Liver (tissue), 9 donors: ENCODE data around the gene IFNL2. TPM values are rescaled to one million over a fixed set of nuclear protein-coding genes. Genes with fewer than 3 reads are reported as not detected.

Source experiments
- DNase-seq: peaks from one replicate; pipeline ENCODE4 v3.0.0-alpha.2; 2017; ENCODE audit warnings: low spot score
- H3K27ac ChIP-seq, 2 donors: one replicate each; pipeline ENCODE4 v1.7.0; 2013; ENCODE audit warnings: inconsistent platforms in 2 of 2, low read length in 2 of 2, control low read depth in 1 of 2, low read depth in 1 of 2, mild to moderate bottlenecking in 1 of 2
- H3K27me3 ChIP-seq, 4 donors: one replicate each; pipeline versions ENCODE4 v1.6.1 to v1.7.0; 2013; ENCODE audit warnings: low read length in 3 of 4, inconsistent platforms in 1 of 4, mild to moderate bottlenecking in 1 of 4, moderate library complexity in 1 of 4; ENCODE audit not compliant: control insufficient read depth in 4 of 4, insufficient read depth in 4 of 4
- H3K36me3 ChIP-seq, 4 donors: one replicate each; pipeline versions ENCODE4 v1.6.1 to v1.7.0; 2013; ENCODE audit warnings: low read length in 3 of 4, mild to moderate bottlenecking in 3 of 4, low read depth in 1 of 4, moderate library complexity in 1 of 4; ENCODE audit not compliant: control insufficient read depth in 4 of 4, insufficient read depth in 3 of 4
- H3K4me1 ChIP-seq, 4 donors: one replicate each; pipeline versions ENCODE4 v1.6.1 to v1.7.0; 2013; ENCODE audit warnings: low read length in 3 of 4, mild to moderate bottlenecking in 3 of 4, moderate library complexity in 1 of 4; ENCODE audit not compliant: control insufficient read depth in 4 of 4, insufficient read depth in 4 of 4
- H3K4me3 ChIP-seq, 3 donors: one replicate each; pipeline versions ENCODE4 v1.6.1 to v1.7.0; 2013; ENCODE audit warnings: low read length in 3 of 3, control low read depth in 1 of 3, low read depth in 1 of 3, mild to moderate bottlenecking in 1 of 3
- H3K9ac ChIP-seq, 2 donors: one replicate each; pipeline ENCODE4 v1.7.0; 2013; ENCODE audit warnings: low read length in 2 of 2, mild to moderate bottlenecking in 2 of 2, moderate library complexity in 2 of 2, control low read depth in 1 of 2, low read depth in 1 of 2
- H3K9me3 ChIP-seq, 4 donors: one replicate each; pipeline versions ENCODE4 v1.6.1 to v1.7.0; 2013; ENCODE audit warnings: low read length in 3 of 4; ENCODE audit not compliant: control insufficient read depth in 4 of 4
- ATF3 ChIP-seq: IDR thresholded peaks from 2 replicates; pipeline ENCODE4 v1.6.1; 2016; ENCODE audit warnings: antibody characterized with exemption
- CTCF ChIP-seq: fragments of 150-350 bp; IDR thresholded peaks from 2 replicates; pipeline ENCODE4 v1.5.1; 2017; ENCODE audit warnings: improper control_type of control experiment, low read depth, low read length; ENCODE audit not compliant: missing input control
- EGR1 ChIP-seq, 2 donors: IDR thresholded peaks; 2 replicates each; pipeline ENCODE4 v1.6.1; 2016 to 2018; ENCODE audit warnings: antibody characterized with exemption in 2 of 2, low read depth in 2 of 2
- FOXA2 ChIP-seq: IDR thresholded peaks from 2 replicates; pipeline ENCODE4 v1.6.1; 2016; ENCODE audit warnings: antibody characterized with exemption
- HNF4A ChIP-seq, 2 donors: conservative IDR thresholded peaks; 2 replicates each; pipeline ENCODE4 v1.6.1; 2016; ENCODE audit warnings: antibody characterized with exemption in 2 of 2, mild to moderate bottlenecking in 2 of 2
- MAX ChIP-seq: IDR thresholded peaks from 2 replicates; pipeline ENCODE4 v1.6.1; 2016; ENCODE audit warnings: antibody characterized with exemption
- NR2F2 ChIP-seq: IDR thresholded peaks from 2 replicates; pipeline ENCODE4 v1.6.1; 2016; ENCODE audit warnings: antibody characterized with exemption
- RAD21 ChIP-seq, 2 donors: IDR thresholded peaks; 2 replicates each; pipeline ENCODE4 v1.6.1; 2016; ENCODE audit warnings: antibody characterized with exemption in 2 of 2, mild to moderate bottlenecking in 2 of 2
- REST ChIP-seq: IDR thresholded peaks from 2 replicates; pipeline ENCODE4 v1.6.1; 2016; ENCODE audit warnings: antibody characterized with exemption, mild to moderate bottlenecking
- RXRA ChIP-seq, 2 donors: IDR thresholded peaks; 2 replicates each; pipeline ENCODE4 v1.6.1; 2017 to 2018; ENCODE audit warnings: antibody characterized with exemption in 2 of 2, mild to moderate bottlenecking in 1 of 2
- SP1 ChIP-seq: IDR thresholded peaks from 2 replicates; pipeline ENCODE4 v1.6.1; 2018; ENCODE audit warnings: antibody characterized with exemption, mild to moderate bottlenecking
- TAF1 ChIP-seq: conservative IDR thresholded peaks from 2 replicates; pipeline ENCODE4 v1.6.1; 2016; ENCODE audit warnings: antibody characterized with exemption, mild to moderate bottlenecking
- YY1 ChIP-seq: IDR thresholded peaks from 2 replicates; pipeline ENCODE4 v1.6.1; 2016; ENCODE audit warnings: antibody characterized with exemption, mild to moderate bottlenecking
- ZBTB33 ChIP-seq: IDR thresholded peaks from 2 replicates; pipeline ENCODE4 v1.6.1; 2016; ENCODE audit warnings: antibody characterized with exemption
- WGBS: extraction: QIAGEN DNeasy Blood & Tissue Kit; methylation state at CpG from one replicate; pipeline ENCODE4 v1.1.7; 2013; 5-methylcytosine and 5-hydroxymethylcytosine counted together
- polyA plus RNA-seq, 2 donors: library from polyadenylated mRNA; stranded (reverse) in 1 of 2; unstranded in 1 of 2; fragments of 200-250 nt in 1 of 2; fragments of >200 nt in 1 of 2; fragmentation: Nextera tagmentation in 1 of 2; extraction: Ambion mirVana in 1 of 2; gene quantifications; one replicate each; pipeline versions ENCODE4 v1.2.1 to v1.2.3, GENCODE V29; 2013 to 2015
- total RNA-seq, 2 donors: library from RNA; depleted of rRNA; stranded (reverse); fragments of >200 nt; gene quantifications; one replicate each; pipeline ENCODE4 v1.2.3, GENCODE V29; 2014
- donor health status: healthy.
- donor health status: healthy.
- donor health status: healthy.
- donor health status: healthy.
- donor health status: healthy.

The IFNL2 gene
- total and polyA plus RNA-seq, 4 donors, result not detected

- H3K4me1 ChIP-seq, result no peaks in the 10 kb centered on the region
- H3K27ac ChIP-seq, result no peak overlapping the region
- TF ChIP-seq NR2F2 (no peak), RXRA (IDR thresholded peaks at IDR 0.05) (no peak), SP1 (no peak), TAF1 (no peak), CTCF (no peak), RAD21 (IDR thresholded peaks at IDR 0.05) (no peak), HNF4A (conservative IDR thresholded peaks at IDR 0.05) (no peak), YY1 (no peak), MAX (no peak), ZBTB33 (no peak), REST (no peak), EGR1 (IDR thresholded peaks at IDR 0.05; ENCODE audit: low read depth in 2 of 2) (no peak), ATF3 (no peak), FOXA2 (no peak)
- H3K9ac ChIP-seq, result no peak overlapping the region
- no peaks in the 10 kb centered on the region for H3K9me3 ChIP-seq
- no peak overlapping the region for H3K4me3 ChIP-seq
- no peaks in the 10 kb centered on the region for H3K36me3 ChIP-seq
- no peak for DNase-seq
- 60% methylated on average over 17 of the region's 17 CpGs for WGBS
- H3K27me3 ChIP-seq, result no peaks in the 10 kb centered on the region
These were observed 29.9 kb downstream of the IFNL2 start for GRCh38 chr19:39297931-39298634.

- TF ChIP-seq MAX, result no peak
- 86% methylated on average over 9 of the region's 9 CpGs for WGBS
- Histone ChIP-seq H3K27ac (no peak overlapping the region), H3K9me3 (no peaks in the 10 kb centered on the region), H3K27me3 (no peaks in the 10 kb centered on the region), H3K4me1 (no peaks in the 10 kb centered on the region), H3K9ac (no peak overlapping the region), H3K36me3 (no peaks in the 10 kb centered on the region), H3K4me3 (no peak overlapping the region)
- DNase-seq, result no peak
These were observed 31.2 kb downstream of the IFNL2 start for GRCh38 chr19:39299404-39299803.
